CD1c-positive myeloid dendritic cell (primary cell): ENCODE data around the gene MAP2K6.

ENCODE experiments used
- DNase-seq: peaks from one replicate; pipeline ENCODE4 v3.0.0-alpha.2; 2016; ENCODE audit errors: extremely low spot score

MAP2K6 gene

DNA sequence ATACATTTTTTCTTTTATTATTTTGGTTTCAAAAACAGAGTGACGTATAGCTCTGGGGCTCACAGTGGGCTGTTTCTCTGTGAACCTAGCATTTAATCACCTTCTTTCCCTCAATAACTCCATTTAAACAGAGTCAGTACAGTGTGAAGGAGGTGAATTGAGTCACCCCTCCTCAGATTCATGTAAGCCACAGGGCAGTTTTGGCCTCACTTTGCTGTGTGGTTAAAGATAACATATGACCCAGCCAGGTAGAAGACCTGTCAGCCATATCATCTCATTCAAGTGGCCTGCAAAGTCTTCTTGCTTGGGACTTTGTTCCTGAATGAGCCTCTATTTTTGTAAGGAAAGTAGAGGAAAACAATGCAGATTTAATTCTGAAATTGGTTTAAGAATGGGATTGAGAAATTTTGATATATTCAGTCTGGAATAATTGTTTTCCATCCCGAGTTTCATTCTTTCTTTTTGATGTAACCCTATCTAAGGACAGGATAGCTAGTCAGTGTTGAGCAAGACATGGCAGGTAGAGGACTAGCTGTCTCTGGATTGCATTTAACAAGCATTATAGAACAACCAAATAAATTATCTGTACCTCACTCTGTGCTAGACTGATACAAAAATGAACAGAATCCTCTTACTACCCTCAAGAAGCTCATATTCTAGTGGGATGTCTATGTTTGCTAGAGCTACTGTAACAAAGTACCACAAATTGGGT is 13.1 kb downstream of the MAP2K6 start:
- DNase-seq = no peak

DNA sequence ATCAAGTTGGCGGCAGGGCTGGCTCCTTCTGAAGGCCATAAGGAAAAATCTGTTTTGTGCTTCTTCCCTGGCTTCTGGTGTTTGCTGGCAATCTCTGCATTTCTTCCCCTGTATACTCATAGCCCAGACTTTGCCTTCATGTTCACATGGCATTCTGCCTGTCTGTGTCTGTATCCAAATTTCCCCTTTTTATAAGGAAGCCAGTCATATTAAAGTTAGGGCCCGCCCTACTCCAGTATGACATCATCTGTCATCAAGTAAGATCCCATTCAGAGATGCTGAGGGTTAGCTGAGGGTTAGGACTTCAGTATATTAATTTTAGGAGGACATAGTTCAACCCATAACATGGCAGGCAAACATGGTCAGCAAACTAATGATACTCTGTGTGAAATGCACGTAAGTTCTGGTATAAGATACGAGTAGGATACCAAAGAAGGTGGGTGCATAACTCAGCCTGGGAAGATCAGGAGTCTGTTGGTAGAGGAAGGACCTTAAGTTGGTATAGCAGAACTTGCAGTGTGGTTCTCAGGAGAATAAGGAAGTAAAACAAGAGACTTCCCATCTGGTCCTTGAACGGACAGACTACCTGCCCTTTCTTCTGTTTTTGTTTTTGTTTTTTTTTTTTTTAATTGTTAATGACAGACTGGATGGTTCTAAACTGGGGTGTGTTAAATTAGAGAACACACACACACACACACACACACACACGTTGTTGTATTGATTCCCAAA is 13.9 kb downstream of the MAP2K6 start:
- DNase-seq = peak; percentile 85

DNA sequence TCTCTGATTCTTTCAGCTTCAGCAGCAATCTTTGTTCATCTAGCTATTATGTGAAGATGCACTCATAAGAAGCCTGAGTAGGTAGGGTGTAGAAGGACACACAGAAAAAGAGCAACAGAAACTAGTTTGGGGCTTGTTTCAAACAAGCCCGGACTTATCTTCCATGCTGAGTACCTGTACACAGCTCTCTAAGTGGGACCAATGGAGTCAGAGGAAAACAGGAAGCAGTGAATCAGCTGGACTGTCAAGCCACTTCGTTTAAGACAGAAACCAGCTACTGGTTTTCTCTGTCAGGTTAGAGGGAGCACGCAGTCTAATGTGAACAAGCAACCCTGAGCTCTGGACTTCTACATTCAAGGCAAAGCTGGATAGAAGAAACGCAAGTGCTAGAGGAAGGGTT is 16.0 kb downstream of the MAP2K6 start:
- peak; percentile 30 for DNase-seq

DNA sequence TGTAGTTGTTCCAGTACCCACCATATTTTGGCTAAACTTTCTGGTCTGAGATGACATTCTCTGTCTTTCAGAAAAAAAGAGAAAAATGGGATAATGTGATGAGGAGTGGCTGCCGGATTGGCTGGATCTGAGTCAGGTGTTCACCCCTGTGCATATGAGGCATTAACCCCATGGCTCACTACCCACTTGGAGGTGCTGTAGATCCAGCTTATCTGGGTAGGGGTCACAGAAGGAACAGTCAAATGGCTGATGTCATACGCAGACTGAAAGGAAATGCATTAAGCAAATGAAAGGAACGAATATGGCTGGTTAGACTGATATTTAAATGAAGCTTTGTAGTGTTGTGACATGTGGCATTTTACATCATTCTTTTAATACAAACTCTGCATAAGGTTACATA is 17.3 kb downstream of the MAP2K6 start:
- DNase-seq = no peak

DNA sequence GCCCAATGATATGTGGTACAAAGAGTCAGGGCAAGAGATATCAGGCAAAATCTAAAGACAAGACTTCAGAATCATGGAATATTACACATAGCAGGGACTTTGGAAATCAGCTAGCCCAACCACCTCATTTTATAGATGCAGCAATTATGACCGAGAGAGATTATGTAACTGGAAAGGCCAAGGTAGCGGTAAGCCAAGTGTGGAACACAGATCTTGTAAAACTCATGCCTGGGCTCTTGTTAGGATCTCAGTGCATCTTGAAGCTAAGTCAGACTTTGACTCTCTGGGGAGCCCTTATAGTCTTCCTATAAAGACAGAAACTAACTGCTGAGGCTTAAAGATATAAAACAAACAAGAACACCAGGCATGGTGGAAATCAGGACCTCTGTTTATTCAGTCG is 18.6 kb downstream of the MAP2K6 start:
- DNase-seq = no peak

DNA sequence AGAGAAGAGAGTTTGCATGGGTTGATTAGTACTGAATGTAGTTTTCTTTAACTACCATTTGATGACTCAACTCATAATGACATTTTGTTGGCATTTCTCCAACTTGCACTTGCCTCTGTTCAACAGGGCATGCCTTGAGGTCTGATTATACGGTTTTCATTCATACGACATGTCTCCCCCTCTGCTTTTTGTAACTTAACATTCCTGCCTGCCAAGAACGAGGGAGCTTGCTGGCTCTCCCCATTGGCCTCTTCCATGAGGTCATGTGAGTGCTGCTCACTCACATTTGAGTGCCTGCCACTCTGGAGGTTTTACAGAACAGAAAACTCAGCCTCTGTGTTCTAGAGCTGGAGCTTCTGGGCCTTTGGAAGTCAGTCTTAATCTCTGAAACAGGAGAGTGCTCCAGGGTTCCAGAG is 19.7 kb downstream of the MAP2K6 start:
- DNase-seq = no peak

DNA sequence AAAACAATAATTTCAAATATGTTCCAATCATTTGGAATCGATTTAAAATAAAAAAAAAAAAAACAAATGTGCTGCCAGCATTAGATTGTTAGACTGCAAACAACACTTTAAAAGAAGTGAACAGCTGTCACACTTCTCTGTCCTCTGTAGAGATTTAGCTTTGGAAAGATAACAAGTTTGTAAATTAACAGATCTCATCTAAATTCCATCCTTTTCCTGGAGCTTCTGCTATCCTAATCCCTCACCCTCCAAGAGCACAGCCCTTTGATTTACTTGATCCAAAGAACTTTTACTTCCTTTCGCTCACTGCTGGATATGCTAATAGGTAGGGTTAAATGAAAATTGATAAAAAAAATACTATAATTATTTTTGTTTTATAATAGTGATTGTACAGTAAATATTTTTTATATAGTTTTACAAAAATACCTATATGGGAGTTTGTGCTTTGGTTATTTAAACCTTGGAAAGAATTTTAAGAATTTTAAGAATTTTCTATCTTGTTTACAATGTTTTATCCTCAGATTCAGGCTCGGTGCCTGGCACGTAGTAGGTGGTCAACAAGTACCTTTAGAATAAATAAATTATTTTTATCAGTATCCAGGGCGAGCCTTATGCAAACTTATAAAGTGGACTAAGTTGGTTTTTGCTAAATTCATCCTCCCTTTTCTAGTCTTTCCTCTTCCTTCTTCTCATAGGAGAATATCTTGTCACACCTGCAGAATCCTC is 21.6 kb downstream of the MAP2K6 start:
- no peak for DNase-seq

DNA sequence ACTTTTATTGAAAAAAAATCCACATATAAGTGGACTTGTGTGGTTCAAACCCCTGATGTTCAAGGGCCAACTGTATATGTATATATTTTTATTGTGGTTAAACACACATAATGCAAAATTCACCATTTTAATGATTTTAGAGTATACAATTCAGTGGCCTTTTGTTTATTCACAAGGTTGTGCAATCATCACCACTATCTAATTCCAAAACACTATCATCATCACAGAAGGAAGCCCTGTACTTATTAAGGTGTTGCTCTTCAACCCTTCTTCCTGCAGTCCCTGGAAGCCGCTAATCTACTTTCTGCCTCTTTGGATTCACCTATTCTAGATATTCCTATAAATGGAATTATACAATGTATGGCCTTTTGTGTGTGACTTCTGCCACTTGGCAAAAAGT is 23.0 kb downstream of the MAP2K6 start:
- DNase-seq = no peak

DNA sequence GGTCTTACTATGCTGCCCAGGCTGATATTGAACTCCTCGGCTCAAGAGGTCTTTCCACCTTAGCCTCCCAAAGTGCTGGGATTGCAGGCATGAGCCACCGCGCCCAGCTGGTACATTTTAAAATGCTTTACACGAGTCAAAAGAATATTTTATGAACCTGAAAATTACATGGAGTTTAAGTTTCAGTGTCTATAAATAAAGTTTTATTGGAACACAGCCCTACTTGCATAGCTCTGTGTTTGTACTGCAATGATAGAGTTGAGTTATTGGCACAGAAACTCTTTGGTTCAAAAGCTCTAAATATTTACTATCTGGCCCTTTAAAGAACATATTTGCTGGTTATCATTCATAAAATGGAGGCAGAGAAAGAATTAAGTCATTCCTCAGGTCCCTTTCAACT is 24.3 kb downstream of the MAP2K6 start:
- DNase-seq = no peak

DNA sequence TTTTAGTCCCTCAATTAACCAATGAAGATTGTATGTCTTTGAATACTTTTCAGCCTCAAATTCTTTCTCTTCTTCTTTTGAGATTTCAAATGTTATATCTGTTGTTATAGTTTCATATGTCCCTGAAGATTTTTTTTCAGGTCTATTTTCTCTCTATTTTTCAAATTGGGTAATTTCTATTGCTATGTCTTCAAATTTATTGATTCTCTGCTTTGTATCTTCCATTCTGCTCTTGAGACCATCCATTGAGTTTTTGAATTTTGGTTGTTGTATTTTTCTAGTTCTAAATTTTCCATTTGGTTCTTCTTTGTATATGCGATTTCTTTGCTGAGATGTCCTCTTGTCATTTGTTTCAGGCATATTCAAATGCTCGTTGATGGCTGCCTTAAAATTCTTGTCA is 26.7 kb downstream of the MAP2K6 start:
- no peak for DNase-seq

DNA sequence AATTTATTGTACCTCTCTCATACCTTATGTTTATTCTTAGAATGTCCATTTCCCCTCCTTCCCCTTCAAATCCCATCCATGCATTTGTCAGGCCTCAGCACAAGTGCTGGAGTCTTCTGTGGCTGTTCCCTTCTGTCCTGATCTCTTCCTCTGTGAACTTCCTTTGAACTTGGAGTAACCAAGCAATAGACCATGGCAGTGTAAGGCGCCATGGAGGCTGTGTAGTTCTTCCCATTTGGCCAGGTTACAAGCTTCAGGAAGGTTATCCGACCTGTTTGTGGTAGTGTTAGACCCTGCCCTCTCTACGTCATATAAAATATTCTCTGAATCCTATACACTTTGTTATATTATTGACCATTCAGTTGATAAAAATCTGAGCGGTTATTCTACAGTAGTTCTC is 28.6 kb downstream of the MAP2K6 start:
- no peak for DNase-seq

DNA sequence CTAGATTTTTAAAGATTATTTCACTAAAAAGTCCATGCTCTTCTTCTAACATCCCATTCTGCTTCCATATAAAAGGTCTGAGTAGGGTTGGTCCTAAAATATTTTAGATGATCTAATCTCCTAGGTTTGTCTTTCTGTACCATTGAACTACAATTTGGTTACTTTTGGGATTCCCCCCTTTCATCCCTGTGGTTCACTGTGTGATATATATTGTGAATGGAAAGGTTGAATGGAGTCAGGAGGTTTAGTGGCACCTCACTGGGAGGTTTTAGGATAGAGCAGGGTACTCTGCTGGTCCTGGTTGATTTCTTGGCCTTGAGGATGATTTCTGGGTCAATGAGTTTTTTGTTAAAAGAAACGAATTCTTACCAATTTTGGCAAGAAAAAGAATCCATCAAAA is 29.5 kb downstream of the MAP2K6 start:
- no peak for DNase-seq

DNA sequence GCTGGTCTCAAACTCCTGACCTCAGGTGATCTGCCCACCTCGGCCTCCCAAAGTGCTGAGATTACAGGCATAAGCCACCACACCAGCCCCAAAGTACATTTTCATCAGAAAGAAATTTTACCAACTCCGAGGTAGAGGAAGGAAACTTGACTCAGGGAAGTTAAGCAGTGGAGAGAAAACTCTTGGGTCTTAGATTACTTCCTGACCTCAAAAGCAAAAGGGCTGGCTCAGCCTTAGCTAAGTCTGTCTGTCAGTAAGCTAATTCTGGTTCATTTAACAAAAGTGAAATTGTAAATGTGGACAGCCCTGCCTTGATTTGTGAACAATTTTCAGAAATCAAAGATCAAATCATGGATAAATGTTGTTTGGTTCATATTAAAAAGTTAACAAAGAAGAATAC is 30.6 kb downstream of the MAP2K6 start:
- no peak for DNase-seq

DNA sequence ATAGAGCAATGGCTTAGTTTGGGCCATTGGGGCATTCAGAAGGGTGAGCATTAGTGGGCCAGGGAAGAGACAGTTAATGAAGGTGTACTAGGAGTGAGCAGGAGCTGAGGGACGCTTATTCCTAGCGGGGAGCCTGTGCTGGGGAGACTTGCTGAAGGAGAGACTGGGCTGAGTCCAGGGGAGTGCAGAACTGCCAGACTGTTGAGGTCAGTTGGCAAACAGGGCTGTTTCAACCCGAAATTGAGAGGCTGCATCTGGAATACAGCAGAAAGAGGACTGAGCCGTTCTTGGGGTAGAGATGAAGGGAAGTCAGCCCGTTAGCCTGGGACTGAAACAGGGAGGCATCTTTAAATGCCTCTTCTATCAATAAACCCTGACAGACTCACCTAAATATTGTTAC is 33.2 kb downstream of the MAP2K6 start:
- no peak for DNase-seq

DNA sequence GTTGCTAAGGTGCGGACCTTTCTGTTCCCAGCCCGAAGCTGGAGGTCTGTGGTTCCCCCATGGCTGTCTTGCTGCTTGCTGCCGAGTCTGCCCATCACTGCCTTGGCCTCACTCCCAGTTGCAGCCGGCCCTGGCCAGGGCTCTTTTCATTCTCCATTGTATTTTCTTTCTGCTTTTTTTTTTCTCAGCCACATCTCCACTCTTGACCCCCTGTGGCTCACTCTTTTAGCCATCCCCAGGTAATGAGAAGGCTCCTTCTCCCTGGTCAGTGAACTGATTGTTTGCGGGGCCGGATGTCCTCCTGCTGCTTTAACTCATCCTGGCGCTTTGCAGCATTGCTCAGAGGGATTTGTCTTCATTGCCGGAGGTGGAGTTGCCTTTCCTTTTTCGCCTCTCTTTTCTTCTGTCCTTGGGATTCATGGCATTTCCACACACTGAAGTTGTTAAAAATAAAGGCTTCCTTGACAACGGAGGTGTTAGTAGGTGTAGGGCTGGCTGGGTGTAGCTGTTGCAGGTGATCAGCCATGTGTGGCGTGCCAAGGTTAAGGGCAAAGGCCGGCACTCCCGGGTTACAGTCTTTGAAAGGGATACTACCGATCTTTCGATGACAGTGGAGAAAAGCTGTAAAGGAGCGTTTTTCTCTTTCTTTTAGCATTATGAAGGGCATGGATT is 34.1 kb downstream of the MAP2K6 start:
- no peak for DNase-seq

DNA sequence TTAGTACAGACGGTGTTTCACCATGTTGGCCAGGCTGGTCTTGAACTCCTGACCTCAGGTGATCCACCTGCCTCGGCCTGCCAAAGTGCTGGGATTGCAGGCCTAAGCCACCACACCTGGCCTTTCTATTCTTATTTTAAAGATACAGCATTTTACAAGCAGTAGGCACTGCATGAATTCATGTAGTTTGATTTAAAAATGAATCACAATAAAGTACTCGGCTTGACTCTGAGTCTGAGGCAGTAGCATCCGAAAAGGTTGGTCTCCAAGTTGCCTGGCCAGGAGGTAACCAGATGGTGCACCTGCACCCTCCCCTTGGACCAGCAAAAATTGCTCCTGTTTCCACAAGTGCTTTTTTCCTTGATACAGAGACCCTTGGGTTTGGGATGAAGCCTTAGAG is 35.6 kb downstream of the MAP2K6 start:
- no peak for DNase-seq

DNA sequence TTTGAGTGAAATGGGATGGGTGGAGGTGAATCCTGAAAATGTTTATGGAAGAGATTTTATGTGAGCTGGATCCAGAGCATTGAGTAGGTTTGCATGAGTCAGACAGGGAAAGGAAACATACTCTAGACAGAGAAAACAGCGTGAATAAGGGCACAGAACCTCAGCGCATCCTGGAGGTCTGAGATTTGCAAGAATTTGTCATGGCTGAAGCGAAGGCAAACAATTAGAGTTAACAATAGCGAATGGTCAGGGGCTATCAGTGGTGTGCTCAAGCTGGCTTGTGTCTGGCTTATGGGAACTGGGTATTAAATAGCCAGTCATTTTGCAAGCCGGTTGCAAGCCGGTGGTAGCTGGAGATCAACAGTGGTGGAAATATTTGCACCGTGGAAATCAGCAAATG is 36.4 kb downstream of the MAP2K6 start:
- no peak for DNase-seq

DNA sequence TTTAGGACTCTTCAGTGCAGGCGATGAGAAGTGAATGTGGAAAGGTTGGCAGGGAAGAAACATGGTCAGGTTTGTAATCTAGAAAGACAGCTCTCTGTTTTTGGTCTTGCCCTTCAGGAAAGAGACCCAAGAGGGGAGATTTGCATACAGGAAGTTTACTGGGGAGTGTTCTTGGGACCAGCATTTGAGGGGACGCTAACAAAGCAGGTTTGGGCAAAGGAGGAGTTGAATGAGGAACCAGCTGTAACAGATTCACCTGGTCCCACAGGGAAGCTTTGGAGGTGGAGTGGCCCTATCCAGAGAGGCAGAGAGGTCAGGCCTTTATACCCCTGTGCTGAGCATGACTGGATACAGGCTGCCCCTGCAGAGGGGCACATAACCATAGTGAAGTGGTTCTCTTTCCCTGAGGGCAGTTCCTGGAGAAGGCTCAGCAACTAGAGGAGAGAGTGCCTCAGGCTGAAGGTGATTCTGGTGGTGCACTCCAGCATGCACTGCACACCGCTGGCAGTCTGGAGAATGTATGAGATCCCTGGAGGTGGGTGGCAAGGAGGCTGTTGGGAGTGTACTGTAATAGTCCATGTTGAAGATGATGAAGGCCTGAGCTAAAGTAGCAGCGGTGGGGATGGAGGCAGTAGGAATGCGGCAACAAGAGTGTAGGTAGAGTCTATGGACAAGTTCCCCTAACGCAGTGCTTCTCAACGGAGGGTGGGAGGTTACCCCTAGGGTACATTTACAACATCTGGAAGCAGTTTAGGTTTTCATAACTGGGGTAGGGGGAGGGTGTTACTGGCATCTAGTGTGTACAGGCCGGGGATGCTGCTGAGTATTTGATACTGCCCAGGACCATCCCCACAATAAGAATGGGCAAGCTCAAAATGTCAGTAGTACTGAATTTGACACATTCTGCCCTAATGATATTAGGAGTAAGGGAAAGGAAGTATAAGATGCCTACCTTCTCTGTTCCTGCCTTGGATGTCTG is 37.2 kb downstream of the MAP2K6 start:
- DNase-seq = no peak

DNA sequence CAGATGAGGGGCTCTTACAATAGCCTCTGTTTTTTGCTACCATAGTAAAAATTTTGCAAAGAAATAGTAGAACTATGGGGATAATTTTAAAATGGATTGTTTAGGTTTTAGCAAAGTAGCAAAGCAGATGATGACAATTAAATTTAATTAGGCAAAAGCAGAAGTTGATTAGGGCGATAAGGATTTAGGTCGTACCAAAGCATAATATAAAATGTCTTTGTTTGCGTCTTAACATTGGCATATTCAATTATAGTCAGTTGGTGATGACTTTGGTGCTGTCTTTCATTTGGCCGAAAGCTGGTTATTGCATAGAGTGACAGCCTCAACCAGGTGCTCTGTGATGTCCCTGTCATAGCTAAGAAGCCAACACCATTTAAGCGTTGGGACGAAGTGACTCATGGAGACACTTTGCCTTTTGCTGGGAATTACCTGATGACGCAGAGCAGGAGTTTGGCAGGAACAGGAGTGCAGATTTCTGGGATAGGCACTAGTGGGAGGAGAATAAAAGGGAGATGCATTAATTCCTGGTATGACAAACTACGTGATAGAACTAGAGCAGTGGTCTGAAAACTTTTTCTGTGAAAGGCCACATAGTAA is 38.3 kb downstream of the MAP2K6 start:
- DNase-seq = no peak

DNA sequence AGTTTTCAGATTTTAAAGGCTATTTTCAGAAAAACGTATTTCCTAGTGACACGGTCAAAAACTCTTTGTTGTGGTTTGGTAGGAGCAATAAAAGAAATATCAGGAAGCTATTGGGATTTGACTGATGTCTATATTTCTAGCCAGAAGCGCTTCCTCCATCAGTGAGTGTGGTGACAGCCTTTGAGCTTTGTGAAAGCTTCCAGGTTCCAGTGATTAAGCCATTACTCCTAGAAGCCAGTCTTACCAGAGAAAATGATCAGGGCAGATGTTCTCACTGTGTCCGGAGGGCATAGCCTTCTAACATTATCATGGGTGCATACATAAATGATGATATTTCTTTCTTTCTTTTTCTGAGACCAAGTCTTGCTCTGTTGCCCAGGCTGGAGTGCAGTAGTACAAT is 39.6 kb downstream of the MAP2K6 start:
- DNase-seq = no peak

DNA sequence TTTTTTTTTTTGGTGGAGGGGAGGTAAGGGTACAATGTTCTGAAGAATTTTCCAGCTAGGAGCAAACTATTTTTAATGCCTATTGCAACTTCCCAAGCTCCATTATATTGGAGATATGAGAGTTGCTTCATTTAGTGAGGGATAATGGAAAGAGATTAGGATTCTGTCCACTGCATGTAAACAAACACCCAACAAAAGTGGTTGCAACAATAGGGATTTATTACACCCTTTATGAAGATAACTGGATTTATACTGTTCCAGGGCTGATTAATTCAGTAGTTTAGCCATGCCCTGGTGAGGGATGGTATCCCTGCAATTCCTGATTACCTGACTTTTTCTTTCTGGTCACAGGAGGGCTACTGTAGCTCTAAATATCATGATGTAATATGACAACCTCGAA is 40.5 kb downstream of the MAP2K6 start:
- DNase-seq = no peak
